Measurements from ENCODE around the gene CHMP3. TPM values are rescaled to one million over a fixed set of nuclear protein-coding genes. Genes with fewer than 3 reads are reported as not detected.
A peak's percentile ranks its signal among the peaks of the same experiment; 100 is the strongest.

Gene CHMP3
- total and polyA plus RNA-seq, 9 donors: 119 to 159 (median 132) TPM

GRCh38 chr2:86477349-86477748, 85.9 kb downstream of the CHMP3 start:
- Histone ChIP-seq H3K4me1 (ENCODE audit: control insufficient read depth, insufficient read depth, low read length) (no peaks in the 10 kb centered on the region), H3K27ac (ENCODE audit: low read length) (no peak overlapping the region), H3K9me3 (replicated peaks; ENCODE audit: control insufficient read depth, low read depth, low read length) (no peaks in the 10 kb centered on the region)

GRCh38 chr2:86476918-86477317, 86.3 kb downstream of the CHMP3 start:
- no peaks in the 10 kb centered on the region for H3K9me3 ChIP-seq (replicated peaks; ENCODE audit: control insufficient read depth, low read depth, low read length)
- WGBS (ENCODE audit: insufficient coverage): 90% methylated on average over 3 of the region's 3 CpGs
- H3K4me1 ChIP-seq (ENCODE audit: control insufficient read depth, insufficient read depth, low read length): no peaks in the 10 kb centered on the region
- H3K4me3 ChIP-seq (ENCODE audit: low read length): no peak overlapping the region
- no peak overlapping the region for H3K27ac ChIP-seq (ENCODE audit: low read length)
- no peaks in the 10 kb centered on the region for H3K27me3 ChIP-seq (ENCODE audit: control insufficient read depth, insufficient read depth, low read length)
- peaks cover 73% of the 10 kb centered on the region for H3K36me3 ChIP-seq (ENCODE audit: control insufficient read depth, insufficient read depth, low read length)
- DNase-seq: no peak

More at GRCh38 chr2:86477349-86477748, 85.9 kb downstream of the CHMP3 start:
- H3K27me3 ChIP-seq (ENCODE audit: control insufficient read depth, insufficient read depth, low read length): no peaks in the 10 kb centered on the region
- H3K36me3 ChIP-seq (ENCODE audit: control insufficient read depth, insufficient read depth, low read length): peaks cover 77% of the 10 kb centered on the region
- H3K4me3 ChIP-seq (ENCODE audit: low read length): no peak overlapping the region
- DNase-seq: no peak

GRCh38 chr2:86476092-86476491, 87.2 kb downstream of the CHMP3 start:
- DNase-seq: peak; percentile 32
- H3K27ac ChIP-seq (ENCODE audit: low read length): no peak overlapping the region
- H3K36me3 ChIP-seq (ENCODE audit: control insufficient read depth, insufficient read depth, low read length): peaks cover 67% of the 10 kb centered on the region

GRCh38 chr2:86471637-86472036, 91.6 kb downstream of the CHMP3 start:
- WGBS (ENCODE audit: insufficient coverage): no CpG with 5 or more reads among the region's 6 CpGs
- H3K27ac ChIP-seq (ENCODE audit: low read length): no peak overlapping the region
- no peaks in the 10 kb centered on the region for H3K9me3 ChIP-seq (replicated peaks; ENCODE audit: control insufficient read depth, low read depth, low read length)
- no peaks in the 10 kb centered on the region for H3K27me3 ChIP-seq (ENCODE audit: control insufficient read depth, insufficient read depth, low read length)
- H3K4me1 ChIP-seq (ENCODE audit: control insufficient read depth, insufficient read depth, low read length): peaks cover 2% of the 10 kb centered on the region
- H3K36me3 ChIP-seq (ENCODE audit: control insufficient read depth, insufficient read depth, low read length): peaks cover 50% of the 10 kb centered on the region
- no peak for DNase-seq
- H3K4me3 ChIP-seq (ENCODE audit: low read length): no peak overlapping the region

More at GRCh38 chr2:86476092-86476491, 87.2 kb downstream of the CHMP3 start:
- H3K4me3 ChIP-seq (ENCODE audit: low read length): no peak overlapping the region
- no peaks in the 10 kb centered on the region for H3K9me3 ChIP-seq (replicated peaks; ENCODE audit: control insufficient read depth, low read depth, low read length)
- H3K4me1 ChIP-seq (ENCODE audit: control insufficient read depth, insufficient read depth, low read length): no peaks in the 10 kb centered on the region
- no peaks in the 10 kb centered on the region for H3K27me3 ChIP-seq (ENCODE audit: control insufficient read depth, insufficient read depth, low read length)

- Histone ChIP-seq H3K27ac (ENCODE audit: low read length) (no peak overlapping the region), H3K4me1 (ENCODE audit: control insufficient read depth, insufficient read depth, low read length) (peaks cover 2% of the 10 kb centered on the region), H3K27me3 (ENCODE audit: control insufficient read depth, insufficient read depth, low read length) (no peaks in the 10 kb centered on the region), H3K4me3 (ENCODE audit: low read length) (no peak overlapping the region), H3K9me3 (replicated peaks; ENCODE audit: control insufficient read depth, low read depth, low read length) (no peaks in the 10 kb centered on the region), H3K36me3 (ENCODE audit: control insufficient read depth, insufficient read depth, low read length) (peaks cover 53% of the 10 kb centered on the region)
- no CpG with 5 or more reads among the region's 1 CpG for WGBS (ENCODE audit: insufficient coverage)
- no peak for DNase-seq
Measured at GRCh38 chr2:86470890-86471289, 92.4 kb downstream of the CHMP3 start.

- Histone ChIP-seq H3K4me1 (ENCODE audit: control insufficient read depth, insufficient read depth, low read length) (peaks cover 4% of the 10 kb centered on the region), H3K4me3 (ENCODE audit: low read length) (no peak overlapping the region), H3K36me3 (ENCODE audit: control insufficient read depth, insufficient read depth, low read length) (peaks cover 51% of the 10 kb centered on the region), H3K27ac (ENCODE audit: low read length) (no peak overlapping the region), H3K9me3 (replicated peaks; ENCODE audit: control insufficient read depth, low read depth, low read length) (no peaks in the 10 kb centered on the region), H3K27me3 (ENCODE audit: control insufficient read depth, insufficient read depth, low read length) (no peaks in the 10 kb centered on the region)
- whole genome bisulfite sequencing (ENCODE audit: insufficient coverage): 87% methylated on average over 4 of the region's 7 CpGs
- DNase-seq: no peak
Measured at GRCh38 chr2:86468162-86469033, 94.8 kb downstream of the CHMP3 start.

GRCh38 chr2:86466306-86466705, 96.9 kb downstream of the CHMP3 start:
- peaks cover 4% of the 10 kb centered on the region for H3K4me1 ChIP-seq (ENCODE audit: control insufficient read depth, insufficient read depth, low read length)
- WGBS (ENCODE audit: insufficient coverage): no CpG with 5 or more reads among the region's 1 CpG
- peak; percentile 78 for DNase-seq

GRCh38 chr2:86464652-86465051, 98.6 kb downstream of the CHMP3 start:
- Histone ChIP-seq H3K9me3 (replicated peaks; ENCODE audit: control insufficient read depth, low read depth, low read length) (no peaks in the 10 kb centered on the region), H3K27me3 (ENCODE audit: control insufficient read depth, insufficient read depth, low read length) (no peaks in the 10 kb centered on the region), H3K4me1 (ENCODE audit: control insufficient read depth, insufficient read depth, low read length) (peaks cover 4% of the 10 kb centered on the region), H3K36me3 (ENCODE audit: control insufficient read depth, insufficient read depth, low read length) (peaks cover 59% of the 10 kb centered on the region), H3K4me3 (ENCODE audit: low read length) (no peak overlapping the region), H3K27ac (ENCODE audit: low read length) (peak overlapping the region; percentile 35)
- 51% methylated on average over 3 of the region's 3 CpGs for WGBS (ENCODE audit: insufficient coverage)
- DNase-seq: peak; percentile 84

More at GRCh38 chr2:86466306-86466705, 96.9 kb downstream of the CHMP3 start:
- Histone ChIP-seq H3K9me3 (replicated peaks; ENCODE audit: control insufficient read depth, low read depth, low read length) (no peaks in the 10 kb centered on the region), H3K27ac (ENCODE audit: low read length) (no peak overlapping the region), H3K27me3 (ENCODE audit: control insufficient read depth, insufficient read depth, low read length) (no peaks in the 10 kb centered on the region), H3K4me3 (ENCODE audit: low read length) (no peak overlapping the region), H3K36me3 (ENCODE audit: control insufficient read depth, insufficient read depth, low read length) (peaks cover 55% of the 10 kb centered on the region)

- 93% methylated on average over 1 of the region's 3 CpGs for WGBS (ENCODE audit: insufficient coverage)
- Histone ChIP-seq H3K9me3 (replicated peaks; ENCODE audit: control insufficient read depth, low read depth, low read length) (no peaks in the 10 kb centered on the region), H3K4me3 (ENCODE audit: low read length) (no peak overlapping the region), H3K27ac (ENCODE audit: low read length) (no peak overlapping the region), H3K4me1 (ENCODE audit: control insufficient read depth, insufficient read depth, low read length) (peaks cover 2% of the 10 kb centered on the region), H3K36me3 (ENCODE audit: control insufficient read depth, insufficient read depth, low read length) (peaks cover 67% of the 10 kb centered on the region), H3K27me3 (ENCODE audit: control insufficient read depth, insufficient read depth, low read length) (no peaks in the 10 kb centered on the region)
- DNase-seq: no peak
Measured at GRCh38 chr2:86461042-86461743, 102.0 kb downstream of the CHMP3 start.

GRCh38 chr2:86455181-86455580, 108.1 kb downstream of the CHMP3 start:
- H3K36me3 ChIP-seq (ENCODE audit: control insufficient read depth, insufficient read depth, low read length): peaks cover 51% of the 10 kb centered on the region
- H3K4me3 ChIP-seq (ENCODE audit: low read length): no peak overlapping the region
- H3K9me3 ChIP-seq (replicated peaks; ENCODE audit: control insufficient read depth, low read depth, low read length): no peaks in the 10 kb centered on the region
- H3K27me3 ChIP-seq (ENCODE audit: control insufficient read depth, insufficient read depth, low read length): no peaks in the 10 kb centered on the region
- WGBS (ENCODE audit: insufficient coverage): no CpG with 5 or more reads among the region's 5 CpGs
- peaks cover 2% of the 10 kb centered on the region for H3K4me1 ChIP-seq (ENCODE audit: control insufficient read depth, insufficient read depth, low read length)
- DNase-seq: no peak
- H3K27ac ChIP-seq (ENCODE audit: low read length): no peak overlapping the region
